PC-9 (cell line): ENCODE measurements around the gene SLC38A9. TPM values are rescaled to one million over a fixed set of nuclear protein-coding genes. Genes with fewer than 3 reads are reported as not detected.

Experiments
- BruUV-seq: library from RNA; stranded (reverse); fragments of 400-500 nt; replicated peaks from 2 replicates; lab custom pipeline; 2021; lab: Mats Ljungman, UMichigan
- CTCF ChIA-PET: fragments of 300-600 bp; sonication (Branson Sonifier 250); formaldehyde crosslinking; loops from one replicate; lab custom pipeline; 2022; ENCODE audit warnings: antibody characterized with exemption; lab: Charles Lee
- POLR2A ChIA-PET: fragments of 300-600 bp; sonication (Branson Sonifier 250); formaldehyde crosslinking; loops from one replicate; lab custom pipeline; 2022; ENCODE audit warnings: antibody characterized with exemption; ENCODE audit not compliant: unreplicated experiment; lab: Charles Lee
- DNase-seq, 2 experiments: peaks; one replicate each; pipeline versions ENCODE4 v3.0.0 to v3.0.0-alpha.2; 2015 to 2022; ENCODE audit warnings: mixed read lengths in 1 of 2
- H2AFZ ChIP-seq: fragments of 200-600 bp; sonication (generic); 2 replicates; pipeline ENCODE4 v1.8.1; 2017; ENCODE audit warnings: antibody characterized with exemption
- H3F3A ChIP-seq: fragments of 200-600 bp; sonication (generic); 2 replicates; pipeline ENCODE4 v1.8.1; 2017; ENCODE audit warnings: antibody characterized with exemption, mild to moderate bottlenecking, low read depth; ENCODE audit not compliant: insufficient read depth
- H3K27ac ChIP-seq: fragments of 200-600 bp; sonication (generic); 2 replicates; pipeline ENCODE4 v1.6.1; 2016; ENCODE audit warnings: mixed run types
- H3K27me3 ChIP-seq: fragments of 200-600 bp; sonication (generic); 2 replicates; pipeline ENCODE4 v1.6.1; 2016; ENCODE audit warnings: low read depth, mixed run types; ENCODE audit not compliant: insufficient read depth
- H3K36me3 ChIP-seq: fragments of 200-600 bp; sonication (generic); 2 replicates; pipeline ENCODE4 v1.6.1; 2016; ENCODE audit warnings: low read depth, mixed run types
- H3K4me1 ChIP-seq: fragments of 200-600 bp; sonication (generic); replicated peaks from 2 replicates; pipeline ENCODE4 v1.6.1; 2016; ENCODE audit warnings: mixed run types; ENCODE audit not compliant: insufficient read depth
- H3K4me2 ChIP-seq: fragments of 200-600 bp; sonication (generic); 2 replicates; pipeline ENCODE4 v1.6.1; 2017; ENCODE audit warnings: mixed run types
- H3K4me3 ChIP-seq: fragments of 200-600 bp; sonication (generic); 2 replicates; pipeline ENCODE4 v1.6.1; 2016; ENCODE audit warnings: mixed run types
- H3K79me2 ChIP-seq: fragments of 200-600 bp; sonication (generic); 2 replicates; pipeline ENCODE4 v1.6.1; 2017; ENCODE audit warnings: low read depth, mixed run types
- H3K9me2 ChIP-seq: fragments of 200-600 bp; sonication (generic); 2 replicates; pipeline ENCODE4 v1.8.1; 2017; ENCODE audit warnings: mild to moderate bottlenecking; ENCODE audit not compliant: insufficient read depth
- H3K9me3 ChIP-seq: fragments of 200-600 bp; sonication (generic); 2 replicates; pipeline ENCODE4 v1.8.1; 2016; ENCODE audit warnings: low read depth; ENCODE audit not compliant: insufficient read depth
- H4K20me1 ChIP-seq: fragments of 200-600 bp; sonication (generic); 2 replicates; pipeline ENCODE4 v1.8.1; 2017; ENCODE audit not compliant: insufficient read depth
- CTCF ChIP-seq: fragments of 200-600 bp; sonication (generic); conservative IDR thresholded peaks from 2 replicates; pipeline ENCODE4 v1.6.1; 2017; ENCODE audit warnings: mixed run types, antibody characterized with exemption, mild to moderate bottlenecking, moderate library complexity
- EZH2 ChIP-seq: fragments of 200-600 bp; sonication (generic); IDR thresholded peaks from 2 replicates; pipeline ENCODE4 v1.8.0; 2017; ENCODE audit warnings: antibody characterized with exemption, low read depth
- intact Hi-C: fragments of 100-400 bp; cut with micrococcal nuclease; formaldehyde crosslinking; loops from one replicate; pipeline ENCODE4 v1.10.0; 2022; ENCODE audit not compliant: unreplicated experiment
- total RNA-seq: library from RNA; stranded (reverse); gene quantifications from 2 replicates; pipeline ENCODE4 v1.2.3, GENCODE V29; 2021

SLC38A9 gene
- total RNA-seq, 1 experiment from 2014 or later = 26.6 TPM

- Histone ChIP-seq H3F3A (no peaks in the 10 kb centered on the region), H2AFZ (no peak overlapping the region), H3K4me2 (no peak overlapping the region), H3K79me2 (no peaks in the 10 kb centered on the region), H3K9me2 (no peaks in the 10 kb centered on the region), H3K36me3 (no peaks in the 10 kb centered on the region), H3K4me3 (no peak overlapping the region), H3K4me1 (0 out of 2 replicates have a peak, but pooled peaks cover 2% of the 10 kb centered on the region), H3K27me3 (no peaks in the 10 kb centered on the region), H4K20me1 (no peaks in the 10 kb centered on the region), H3K9me3 (no peaks in the 10 kb centered on the region; the same call in 1 of the 2 replicates), H3K27ac (no peak overlapping the region)
- intact Hi-C loops = no loop called here
- TF ChIP-seq CTCF (no peak), EZH2 (no peak)
- ChIA-PET CTCF (no interaction called here), POLR2A (no interaction called here)
- BruUV-seq = no TSS peak
- DNase-seq = no peak
These were observed 129.9 kb downstream of the SLC38A9 start for GRCh38 chr5:55582256-55582655.

- POLR2A ChIA-PET = no interaction called here
These were observed 132.1 kb downstream of the SLC38A9 start for GRCh38 chr5:55580042-55580441.

GRCh38 chr5:55578771-55579170 lies 133.4 kb downstream of the SLC38A9 start:
- H4K20me1 ChIP-seq = no peaks in the 10 kb centered on the region
- H3F3A ChIP-seq = no peaks in the 10 kb centered on the region; the same call in 1 of the 2 replicates
- H3K9me2 ChIP-seq = no peaks in the 10 kb centered on the region
- ChIA-PET CTCF (no interaction called here), POLR2A (no interaction called here)
- H3K27me3 ChIP-seq = no peaks in the 10 kb centered on the region
- DNase-seq = no peak
- H3K9me3 ChIP-seq = no peaks in the 10 kb centered on the region
- no peak overlapping the region for H3K4me2 ChIP-seq
- no peaks in the 10 kb centered on the region for H3K79me2 ChIP-seq
- intact Hi-C loops = no loop called here
- H3K4me1 ChIP-seq = peaks cover 12% of the 10 kb centered on the region; the same call in 1 of the 2 replicates
- H3K27ac ChIP-seq = no peak overlapping the region
- TF ChIP-seq CTCF = no peak
- no peak for TF ChIP-seq EZH2
- no peaks in the 10 kb centered on the region for H3K36me3 ChIP-seq
- no TSS peak for BruUV-seq
- H3K4me3 ChIP-seq = no peak overlapping the region
- H2AFZ ChIP-seq = no peak overlapping the region

More at GRCh38 chr5:55580042-55580441, 132.1 kb downstream of the SLC38A9 start:
- no peaks in the 10 kb centered on the region for H3K9me3 ChIP-seq
- H3K27ac ChIP-seq = no peak overlapping the region
- no peaks in the 10 kb centered on the region for H3K9me2 ChIP-seq
- no TSS peak for BruUV-seq
- H3F3A ChIP-seq = no peaks in the 10 kb centered on the region; the same call in 1 of the 2 replicates
- H4K20me1 ChIP-seq = no peaks in the 10 kb centered on the region
- intact Hi-C loops = no loop called here
- no peak overlapping the region for H2AFZ ChIP-seq
- no peaks in the 10 kb centered on the region for H3K79me2 ChIP-seq
- no peak for TF ChIP-seq CTCF
- TF ChIP-seq EZH2 = no peak
- no peaks in the 10 kb centered on the region for H3K27me3 ChIP-seq
- peaks cover 12% of the 10 kb centered on the region; the same call in 1 of the 2 replicates for H3K4me1 ChIP-seq
- no peak overlapping the region for H3K4me2 ChIP-seq
- no peak overlapping the region for H3K4me3 ChIP-seq
- DNase-seq = no peak
- CTCF ChIA-PET = no interaction called here
- no peaks in the 10 kb centered on the region for H3K36me3 ChIP-seq
